Gastroesophageal sphincter (tissue), 4 donors: ENCODE measurements around the gene TNNC1. TPM values are rescaled to one million over a fixed set of nuclear protein-coding genes. Genes with fewer than 3 reads are reported as not detected.

ENCODE experiments used
- ATAC-seq: fragments of 150-250 bp; one replicate; pipeline ENCODE4 v1.9.1; 2016; ENCODE audit warnings: mild to moderate bottlenecking, moderate library complexity
- H3K27ac ChIP-seq, 4 donors: fragments of 200-600 bp; sonication (generic) in 3 of 4; 1 replicate in 3 of 4; 2 replicates in 1 of 4; pipeline ENCODE4 v1.5.1; 2016 to 2019
- H3K27me3 ChIP-seq: fragments of 200-600 bp; sonication (generic); one replicate; pipeline ENCODE4 v1.5.1; 2019
- H3K36me3 ChIP-seq, 2 donors: fragments of 200-600 bp; sonication (generic); one replicate each; pipeline ENCODE4 v1.5.1; 2019; ENCODE audit warnings: control low read depth in 1 of 2
- H3K4me1 ChIP-seq, 3 donors: fragments of 200-600 bp; sonication (generic); 1 replicate in 2 of 3; 2 replicates in 1 of 3; pipeline ENCODE4 v1.5.1; 2016 to 2019; ENCODE audit warnings: control low read depth in 2 of 3
- H3K4me3 ChIP-seq, 2 donors: fragments of 200-600 bp; sonication (generic); one replicate each; pipeline ENCODE4 v1.5.1; 2019; ENCODE audit warnings: mild to moderate bottlenecking in 1 of 2, moderate library complexity in 1 of 2
- H3K9me3 ChIP-seq, 3 donors: fragments of 200-600 bp; sonication (generic); one replicate each; pipeline ENCODE4 v1.5.1; 2017 to 2019; ENCODE audit warnings: control low read depth in 2 of 3
- CTCF ChIP-seq, 4 experiments: fragments of 200-600 bp in 2 of 4; fragments of 450-650 bp in 2 of 4; sonication (generic) in 1 of 4; IDR thresholded peaks; one replicate each; pipeline ENCODE4 v1.5.1; 2017 to 2019; ENCODE audit warnings: antibody characterized with exemption in 4 of 4, mild to moderate bottlenecking in 2 of 4, moderate library complexity in 2 of 4
- EP300 ChIP-seq: sonication (generic); formaldehyde crosslinking; IDR thresholded peaks from one replicate; pipeline ENCODE4 v1.6.1; 2017; ENCODE audit warnings: antibody characterized with exemption, mild to moderate bottlenecking
- POLR2A ChIP-seq, 2 donors: fragments of 450-650 bp; IDR thresholded peaks; one replicate each; pipeline ENCODE4 v1.6.1; 2017; ENCODE audit warnings: antibody characterized with exemption in 2 of 2, mild to moderate bottlenecking in 2 of 2, moderate library complexity in 1 of 2
- POLR2AphosphoS5 ChIP-seq: sonication (generic); formaldehyde crosslinking; IDR thresholded peaks from one replicate; pipeline ENCODE4 v1.6.1; 2017; ENCODE audit warnings: antibody characterized with exemption
- WGBS, 2 donors: methylation state at CpG; one replicate each; pipeline ENCODE4 v1.1.5; 2018; ENCODE audit warnings: low coverage in 1 of 2; 5-methylcytosine and 5-hydroxymethylcytosine counted together
- total RNA-seq, 4 donors: library from RNA; depleted of rRNA; stranded (reverse); fragments of >200 nt; gene quantifications; one replicate each; pipeline ENCODE4 v1.1.0, GENCODE V29; 2016

The TNNC1 gene
- total RNA-seq, 4 donors from 2014 or later: 1.9 to 4.6 (median 2.4) TPM; not detected in 1

- TF ChIP-seq EP300: no peak
- no peak for TF ChIP-seq CTCF (IDR thresholded peaks at IDR 0.05)
- no peak for TF ChIP-seq POLR2A (IDR thresholded peaks at IDR 0.05)
- no peak for TF ChIP-seq POLR2AphosphoS5
- H3K36me3 ChIP-seq: peaks cover 0 to 88% of the 10 kb centered on the region in 2 donors
- ATAC-seq: no peak
- no peak overlapping the region for H3K27ac ChIP-seq
- no peaks in the 10 kb centered on the region for H3K9me3 ChIP-seq
- peaks cover 5 to 67% (median 15%) of the 10 kb centered on the region in 3 donors for H3K4me1 ChIP-seq
- no peak overlapping the region for H3K4me3 ChIP-seq
- no peaks in the 10 kb centered on the region for H3K27me3 ChIP-seq
- WGBS, 2 donors: 100% methylated on average over 1 of the region's 3 CpGs; no CpG with 5 or more reads in 1 of the 2 donors
These were observed 34.9 kb upstream of the TNNC1 start for GRCh38 chr3:52488746-52489145.

GRCh38 chr3:52487788-52488691, 34.2 kb upstream of the TNNC1 start:
- WGBS, 2 donors: 94 to 95% methylated on average over 9 to 15 of the region's 59 CpGs
- ATAC-seq: no peak
- TF ChIP-seq POLR2AphosphoS5 (no peak), POLR2A (IDR thresholded peaks at IDR 0.05) (no peak), EP300 (no peak), CTCF (IDR thresholded peaks at IDR 0.05) (no peak)
- Histone ChIP-seq H3K4me3 (no peak overlapping the region), H3K36me3 (peaks cover 0 to 87% of the 10 kb centered on the region in 2 donors), H3K27me3 (no peaks in the 10 kb centered on the region), H3K27ac (no peak overlapping the region), H3K9me3 (no peaks in the 10 kb centered on the region), H3K4me1 (peaks cover 5 to 67% (median 18%) of the 10 kb centered on the region in 3 donors)

- no peaks in the 10 kb centered on the region for H3K27me3 ChIP-seq
- ATAC-seq: no peak
- TF ChIP-seq POLR2AphosphoS5: no peak
- TF ChIP-seq EP300: no peak
- no peak for TF ChIP-seq CTCF (IDR thresholded peaks at IDR 0.05)
- TF ChIP-seq POLR2A (IDR thresholded peaks at IDR 0.05): no peak
- no peak overlapping the region for H3K4me3 ChIP-seq
- H3K9me3 ChIP-seq: no peaks in the 10 kb centered on the region
- H3K4me1 ChIP-seq: peaks cover 5 to 66% (median 19%) of the 10 kb centered on the region in 3 donors
- WGBS, 2 donors: 82 to 88% methylated on average over 6 to 12 of the region's 31 CpGs
- peak overlapping the region in 1 of 4 donors; percentile 33 for H3K27ac ChIP-seq
- peaks cover 0 to 87% of the 10 kb centered on the region in 2 donors for H3K36me3 ChIP-seq
These were observed 33.4 kb upstream of the TNNC1 start for GRCh38 chr3:52487050-52487787.

GRCh38 chr3:52484680-52485461, 31.0 kb upstream of the TNNC1 start:
- TF ChIP-seq POLR2AphosphoS5: no peak
- no peak for TF ChIP-seq POLR2A (IDR thresholded peaks at IDR 0.05)
- no peak for TF ChIP-seq EP300
- no peak for TF ChIP-seq CTCF (IDR thresholded peaks at IDR 0.05)
- H3K9me3 ChIP-seq: no peaks in the 10 kb centered on the region
- H3K27ac ChIP-seq: peak overlapping the region; percentile 44 to 83 (median 76)
- H3K27me3 ChIP-seq: no peaks in the 10 kb centered on the region
- no peak for ATAC-seq
- 77% methylated on average over 5 of the region's 10 CpGs; no CpG with 5 or more reads in 1 of the 2 donors for WGBS, 2 donors
- H3K4me3 ChIP-seq: no peak overlapping the region
- peaks cover 5 to 44% (median 19%) of the 10 kb centered on the region in 3 donors for H3K4me1 ChIP-seq
- peaks cover 0 to 87% of the 10 kb centered on the region in 2 donors for H3K36me3 ChIP-seq
